Left lung (tissue), 10 donors: ENCODE data around the gene MGST3. TPM values are rescaled to one million over a fixed set of nuclear protein-coding genes. Genes with fewer than 3 reads are reported as not detected.

ENCODE experiments used
- ATAC-seq: fragments of 200-7000 bp; cut with Tn5 transposase; one replicate; pipeline ENCODE4 v1.9.1; 2020; ENCODE audit warnings: moderate library complexity
- DNase-seq, 4 donors: peaks; one replicate each; pipeline ENCODE4 v3.0.0-alpha.2; 2013 to 2020
- H3K27ac ChIP-seq, 2 donors: fragments of 200-600 bp; sonication (generic) in 1 of 2; one replicate each; pipeline versions ENCODE4 v1.5.0 to v1.8.0; 2020 to 2021
- H3K27me3 ChIP-seq, 2 donors: fragments of 200-600 bp; sonication (generic) in 1 of 2; one replicate each; pipeline versions ENCODE4 v1.5.0 to v1.8.0; 2020 to 2021
- H3K36me3 ChIP-seq, 2 donors: fragments of 200-600 bp; sonication (generic) in 1 of 2; one replicate each; pipeline versions ENCODE4 v1.5.0 to v1.8.0; 2020 to 2021
- H3K4me1 ChIP-seq, 2 donors: fragments of 200-600 bp; one replicate each; pipeline ENCODE4 v1.8.0; 2021
- H3K4me3 ChIP-seq, 2 donors: fragments of 200-600 bp; sonication (generic) in 1 of 2; one replicate each; pipeline versions ENCODE4 v1.5.0 to v1.8.0; 2020 to 2021; ENCODE audit warnings: mild to moderate bottlenecking in 1 of 2
- H3K9me3 ChIP-seq, 2 donors: fragments of 200-600 bp; sonication (generic) in 1 of 2; one replicate each; pipeline versions ENCODE4 v1.5.0 to v1.8.0; 2020 to 2021
- intact Hi-C, 2 donors: fragments of 100-400 bp; cut with DNase I; formaldehyde crosslinking; loops; one replicate each; pipeline versions ENCODE4 v1.11.2 to v1.14.2; 2022
- polyA plus RNA-seq, 6 donors: library from polyadenylated mRNA; unstranded; fragments of 120-200 nt; gene quantifications; one replicate each; pipeline ENCODE4 v1.2.1, GENCODE V29; 2013; ENCODE audit not compliant: insufficient read length in 6 of 6
- total RNA-seq, 2 donors: library from RNA; stranded (reverse); fragmentation: NEBNext Ultra II Directional; extraction: Animal tissue kit (Norgen Biotek cat#: 25700); gene quantifications; one replicate each; pipeline ENCODE4 v1.2.1, GENCODE V29; 2021
- TF ChIP-seq, protein P1 (sequence below), 2 donors: fragments of 200-600 bp; sonication (generic) in 1 of 2; IDR thresholded peaks; one replicate each; pipeline versions ENCODE4 v1.5.0 to v1.8.0; 2021; ENCODE audit warnings: antibody characterized with exemption in 2 of 2
- donor health status: DM: no; HTN: yes; CAD: no.
- donor health status: DM: no; HTN: no; CAD: no.

Gene MGST3
- total and polyA plus RNA-seq, 8 donors = 137 to 217 (median 181) TPM

DNA sequence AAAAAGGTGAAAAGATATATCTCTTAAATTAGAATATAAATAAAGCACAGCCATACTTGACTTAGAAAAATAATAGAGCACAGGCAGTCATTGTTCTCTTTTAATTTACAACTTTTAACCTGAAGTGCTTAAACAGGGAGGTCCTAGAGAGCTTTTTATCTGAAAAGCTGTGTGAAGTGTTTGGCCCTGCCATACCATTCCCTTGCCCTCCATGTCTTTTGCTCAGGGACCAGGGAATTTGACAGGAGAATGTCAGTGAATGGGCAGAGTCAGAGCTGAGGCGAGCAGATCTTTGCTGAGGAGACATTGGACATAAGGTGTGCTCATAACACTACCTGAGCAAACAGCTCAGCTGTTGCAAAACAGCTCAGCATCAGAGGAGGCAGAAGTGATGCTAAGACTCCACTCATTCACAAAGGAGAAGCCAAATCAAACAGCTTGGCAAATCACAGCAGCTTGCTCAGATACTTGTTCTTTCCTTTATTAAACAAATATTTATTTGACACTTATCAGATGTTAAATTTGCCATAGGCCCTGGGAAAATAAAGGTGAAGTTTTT is 14.9 kb upstream of the MGST3 start:
- Histone ChIP-seq H3K4me1 (no peaks in the 10 kb centered on the region), H3K27ac (peak overlapping the region; percentile 7 to 13), H3K4me3 (no peak overlapping the region), H3K27me3 (peaks cover 0 to 4% of the 10 kb centered on the region in 2 donors), H3K36me3 (no peaks in the 10 kb centered on the region), H3K9me3 (no peaks in the 10 kb centered on the region)
- DNase-seq (peak in 1 of 4 donors; percentile 45), ATAC-seq (peak; percentile 98)
- intact Hi-C loops = no loop called here
- TF ChIP-seq, protein P1, sequence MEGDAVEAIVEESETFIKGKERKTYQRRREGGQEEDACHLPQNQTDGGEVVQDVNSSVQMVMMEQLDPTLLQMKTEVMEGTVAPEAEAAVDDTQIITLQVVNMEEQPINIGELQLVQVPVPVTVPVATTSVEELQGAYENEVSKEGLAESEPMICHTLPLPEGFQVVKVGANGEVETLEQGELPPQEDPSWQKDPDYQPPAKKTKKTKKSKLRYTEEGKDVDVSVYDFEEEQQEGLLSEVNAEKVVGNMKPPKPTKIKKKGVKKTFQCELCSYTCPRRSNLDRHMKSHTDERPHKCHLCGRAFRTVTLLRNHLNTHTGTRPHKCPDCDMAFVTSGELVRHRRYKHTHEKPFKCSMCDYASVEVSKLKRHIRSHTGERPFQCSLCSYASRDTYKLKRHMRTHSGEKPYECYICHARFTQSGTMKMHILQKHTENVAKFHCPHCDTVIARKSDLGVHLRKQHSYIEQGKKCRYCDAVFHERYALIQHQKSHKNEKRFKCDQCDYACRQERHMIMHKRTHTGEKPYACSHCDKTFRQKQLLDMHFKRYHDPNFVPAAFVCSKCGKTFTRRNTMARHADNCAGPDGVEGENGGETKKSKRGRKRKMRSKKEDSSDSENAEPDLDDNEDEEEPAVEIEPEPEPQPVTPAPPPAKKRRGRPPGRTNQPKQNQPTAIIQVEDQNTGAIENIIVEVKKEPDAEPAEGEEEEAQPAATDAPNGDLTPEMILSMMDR (IDR thresholded peaks at IDR 0.05) = no peak

DNA sequence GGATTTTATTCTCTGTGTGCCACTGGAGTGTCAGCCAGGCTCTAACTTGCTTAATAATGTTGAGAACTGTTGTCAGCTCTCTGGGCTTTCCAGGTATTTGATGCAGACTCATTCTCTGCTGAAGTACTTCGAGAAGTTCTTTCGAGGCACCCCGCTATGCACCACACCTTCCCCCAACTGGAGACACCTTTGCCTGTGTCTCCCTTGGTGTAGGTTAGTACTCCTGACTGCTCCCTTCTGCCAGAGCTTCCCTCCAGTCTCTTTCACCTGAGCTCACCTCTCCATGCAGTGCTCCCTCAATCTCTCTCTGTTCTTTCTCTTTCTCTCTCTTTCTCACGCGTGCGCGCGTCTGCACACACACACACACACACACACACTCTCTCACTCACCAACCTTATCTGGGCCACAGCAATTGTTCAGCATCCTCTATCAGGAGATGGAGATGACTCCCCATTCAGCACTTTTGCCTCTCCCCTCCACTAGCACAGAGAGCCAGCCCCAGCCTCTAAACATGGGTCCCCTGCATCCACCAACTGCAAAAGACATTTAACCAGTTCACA is 14.0 kb upstream of the MGST3 start:
- ATAC-seq = peak; percentile 41

DNA sequence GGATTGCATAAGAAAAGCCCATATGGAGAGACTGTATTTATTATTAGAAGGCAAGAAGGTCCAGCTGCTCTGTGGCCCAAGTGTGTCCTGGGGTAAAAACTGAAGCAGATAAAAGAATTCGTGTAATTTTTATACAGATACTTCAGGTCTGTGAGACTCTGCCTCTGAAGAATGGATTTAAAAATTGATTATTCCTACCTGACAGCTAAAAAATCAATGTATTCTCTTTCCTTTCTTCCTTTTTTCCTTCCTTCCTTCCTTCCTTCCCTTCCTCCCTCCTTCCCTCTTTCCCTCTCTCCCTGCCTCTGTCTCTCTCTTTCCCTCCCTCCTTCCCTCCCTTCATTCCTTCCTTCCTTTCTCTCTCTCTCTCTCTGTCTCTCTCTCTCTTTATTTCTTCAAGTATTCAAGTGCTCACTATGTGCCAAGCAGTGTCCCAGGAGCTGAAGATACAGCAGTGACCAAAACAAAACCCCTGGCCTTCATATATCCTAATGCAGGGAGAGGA is 11.3 kb upstream of the MGST3 start:
- DNase-seq (no peak), ATAC-seq (no peak)
- no peaks in the 10 kb centered on the region for H3K4me1 ChIP-seq
- no peak overlapping the region for H3K4me3 ChIP-seq
- intact Hi-C loops = no loop called here
- H3K27ac ChIP-seq = no peak overlapping the region
- TF ChIP-seq, protein P1 (IDR thresholded peaks at IDR 0.05) = no peak
- H3K9me3 ChIP-seq = no peaks in the 10 kb centered on the region
- H3K36me3 ChIP-seq = no peaks in the 10 kb centered on the region
- peaks cover 0 to 4% of the 10 kb centered on the region in 2 donors for H3K27me3 ChIP-seq

More for the DNA sequence above, 14.0 kb upstream of the MGST3 start:
- intact Hi-C loops = no loop called here
- no peaks in the 10 kb centered on the region for H3K36me3 ChIP-seq
- H3K27me3 ChIP-seq = peaks cover 0 to 4% of the 10 kb centered on the region in 2 donors
- no peak for DNase-seq
- H3K4me1 ChIP-seq = no peaks in the 10 kb centered on the region
- H3K4me3 ChIP-seq = no peak overlapping the region
- TF ChIP-seq, protein P1 (IDR thresholded peaks at IDR 0.05) = no peak
- no peaks in the 10 kb centered on the region for H3K9me3 ChIP-seq
- H3K27ac ChIP-seq = no peak overlapping the region

DNA sequence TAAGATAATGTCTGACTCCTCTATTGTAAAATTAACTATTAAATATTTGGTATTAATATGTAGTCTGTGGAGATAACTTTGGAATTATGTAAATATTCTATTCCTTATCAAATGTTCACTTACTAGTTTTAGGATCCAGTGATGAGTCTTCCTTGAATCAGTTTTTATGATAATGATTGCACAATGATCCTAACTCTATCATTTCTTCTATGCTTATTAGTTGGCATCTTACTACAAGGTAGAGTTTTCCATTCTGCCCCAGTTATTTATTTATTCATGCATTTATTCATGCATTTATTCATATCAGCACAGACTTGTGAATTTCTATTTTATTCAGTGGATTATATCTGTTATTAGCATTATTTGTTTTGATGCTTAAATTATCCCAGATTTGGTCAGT is 7.4 kb upstream of the MGST3 start:
- ATAC-seq (no peak), DNase-seq (no peak)
- TF ChIP-seq, protein P1 (IDR thresholded peaks at IDR 0.05) = no peak
- H3K4me3 ChIP-seq = no peak overlapping the region
- H3K27ac ChIP-seq = no peak overlapping the region
- no peaks in the 10 kb centered on the region for H3K36me3 ChIP-seq
- no peaks in the 10 kb centered on the region for H3K4me1 ChIP-seq
- H3K9me3 ChIP-seq = no peaks in the 10 kb centered on the region
- H3K27me3 ChIP-seq = no peaks in the 10 kb centered on the region
- intact Hi-C loops = no loop called here

DNA sequence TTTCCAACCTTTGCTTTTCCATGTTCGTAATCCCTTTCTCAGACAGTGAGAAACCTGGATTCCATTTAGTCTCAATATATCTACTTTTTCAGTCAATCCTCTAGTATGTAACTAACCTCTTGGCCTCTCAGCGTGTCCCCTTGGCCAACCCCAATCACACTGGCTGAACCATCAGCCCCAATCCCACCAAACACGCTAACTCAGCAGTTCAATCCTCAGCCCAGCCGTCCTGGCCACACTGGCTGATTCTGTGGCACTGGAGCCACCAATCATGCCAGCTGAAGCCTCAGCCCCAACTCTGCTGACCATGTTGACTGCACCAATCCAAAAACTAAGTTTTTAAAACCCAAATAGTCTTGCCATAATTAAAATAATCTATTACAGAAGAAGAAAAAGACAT is 6.6 kb upstream of the MGST3 start:
- no peaks in the 10 kb centered on the region for H3K36me3 ChIP-seq
- TF ChIP-seq, protein P1 (IDR thresholded peaks at IDR 0.05) = no peak
- H3K4me3 ChIP-seq = no peak overlapping the region
- no peaks in the 10 kb centered on the region for H3K27me3 ChIP-seq
- no peaks in the 10 kb centered on the region for H3K9me3 ChIP-seq
- intact Hi-C loops = no loop called here
- H3K4me1 ChIP-seq = no peaks in the 10 kb centered on the region
- no peak for ATAC-seq
- no peak overlapping the region for H3K27ac ChIP-seq
- DNase-seq = no peak
